ENCODE data around the gene MAB21L4.

Gene MAB21L4

GRCh38 chr2:240875228-240876034 is 20.5 kb downstream of the MAB21L4 start:
- H3K27me3 ChIP-seq (ENCODE audit: control insufficient read depth in 1 of 2, insufficient read depth in 1 of 2, low read length in 2 of 2) = peaks cover 0 to 41% of the 10 kb centered on the region in 2 experiments
- H3K4me1 ChIP-seq (ENCODE audit: control insufficient read depth, insufficient read depth, low read depth, low read length) = peaks cover 3% of the 10 kb centered on the region
- H3K9ac ChIP-seq (ENCODE audit: low read length) = no peak overlapping the region
- no peak overlapping the region for H3K4me3 ChIP-seq (ENCODE audit: insufficient read depth in 1 of 2, low read depth in 1 of 2, low read length in 2 of 2)
- WGBS = 81% methylated on average over 21 of the region's 22 CpGs
- H2BK15ac ChIP-seq (ENCODE audit: low read depth, poor library complexity, severe bottlenecking) = no peak overlapping the region
- H2BK5ac ChIP-seq (ENCODE audit: low read depth, low read length, poor library complexity, severe bottlenecking) = no peak overlapping the region
- H3K36me3 ChIP-seq (ENCODE audit: control insufficient read depth in 1 of 2, insufficient read depth in 2 of 2, low read depth in 1 of 2, low read length in 2 of 2) = no peaks in the 10 kb centered on the region
- no peak overlapping the region for H3K14ac ChIP-seq (ENCODE audit: low read length in 2 of 2)
- H3K79me1 ChIP-seq (replicated peaks; ENCODE audit: low read length, poor library complexity, severe bottlenecking) = no peaks in the 10 kb centered on the region
- H3K9me3 ChIP-seq (ENCODE audit: control insufficient read depth, low read length) = no peaks in the 10 kb centered on the region
- H2BK12ac ChIP-seq (ENCODE audit: low read length in 2 of 2) = no peak overlapping the region
- no peak overlapping the region for H4K91ac ChIP-seq (ENCODE audit: low read length)
- no peak overlapping the region for H4K8ac ChIP-seq (ENCODE audit: low read length)
- H3K23ac ChIP-seq (ENCODE audit: low read length in 2 of 2) = no peak overlapping the region
- no peak overlapping the region for H3K18ac ChIP-seq (ENCODE audit: low read depth in 1 of 2, low read length in 2 of 2)
- no peak overlapping the region for H2AK5ac ChIP-seq (ENCODE audit: low read length, severe bottlenecking)
- no peak for DNase-seq
- no peak overlapping the region for H3K27ac ChIP-seq (ENCODE audit: low read length, poor library complexity, severe bottlenecking)
- H2AFZ ChIP-seq (ENCODE audit: low read depth, low read length) = no peak overlapping the region
- H2BK120ac ChIP-seq (ENCODE audit: low read depth, low read length) = no peak overlapping the region
- no peak overlapping the region for H3K4ac ChIP-seq (ENCODE audit: low read depth in 1 of 2, low read length in 2 of 2)
- H3K4me2 ChIP-seq (ENCODE audit: low read length, poor library complexity, severe bottlenecking) = no peak overlapping the region

GRCh38 chr2:240874715-240875227 is 21.2 kb downstream of the MAB21L4 start:
- H3K23ac ChIP-seq (ENCODE audit: low read length in 2 of 2) = no peak overlapping the region
- no peak overlapping the region for H3K4ac ChIP-seq (ENCODE audit: low read depth in 1 of 2, low read length in 2 of 2)
- H3K4me1 ChIP-seq (ENCODE audit: control insufficient read depth, insufficient read depth, low read depth, low read length) = peaks cover 3% of the 10 kb centered on the region
- H3K9ac ChIP-seq (ENCODE audit: low read length) = no peak overlapping the region
- no peaks in the 10 kb centered on the region for H3K36me3 ChIP-seq (ENCODE audit: control insufficient read depth in 1 of 2, insufficient read depth in 2 of 2, low read depth in 1 of 2, low read length in 2 of 2)
- 85% methylated on average over 9 of the region's 12 CpGs for WGBS
- DNase-seq = no peak
- H2BK5ac ChIP-seq (ENCODE audit: low read depth, low read length, poor library complexity, severe bottlenecking) = no peak overlapping the region
- no peak overlapping the region for H3K4me2 ChIP-seq (ENCODE audit: low read length, poor library complexity, severe bottlenecking)
- H2AFZ ChIP-seq (ENCODE audit: low read depth, low read length) = no peak overlapping the region
- H2BK120ac ChIP-seq (ENCODE audit: low read depth, low read length) = no peak overlapping the region
- H3K14ac ChIP-seq (ENCODE audit: low read length in 2 of 2) = no peak overlapping the region
- no peak overlapping the region for H2AK5ac ChIP-seq (ENCODE audit: low read length, severe bottlenecking)
- H2BK12ac ChIP-seq (ENCODE audit: low read length in 2 of 2) = no peak overlapping the region
- H3K18ac ChIP-seq (ENCODE audit: low read depth in 1 of 2, low read length in 2 of 2) = no peak overlapping the region
- no peak overlapping the region for H3K4me3 ChIP-seq (ENCODE audit: insufficient read depth in 1 of 2, low read depth in 1 of 2, low read length in 2 of 2)
- no peak overlapping the region for H4K8ac ChIP-seq (ENCODE audit: low read length)
- H3K9me3 ChIP-seq (ENCODE audit: control insufficient read depth, low read length) = no peaks in the 10 kb centered on the region
- H3K27ac ChIP-seq (ENCODE audit: low read length, poor library complexity, severe bottlenecking) = no peak overlapping the region
- no peaks in the 10 kb centered on the region for H3K79me1 ChIP-seq (replicated peaks; ENCODE audit: low read length, poor library complexity, severe bottlenecking)
- H3K27me3 ChIP-seq (ENCODE audit: control insufficient read depth in 1 of 2, insufficient read depth in 1 of 2, low read length in 2 of 2) = peaks cover 0 to 47% of the 10 kb centered on the region in 2 experiments
- H4K91ac ChIP-seq (ENCODE audit: low read length) = no peak overlapping the region
- H2BK15ac ChIP-seq (ENCODE audit: low read depth, poor library complexity, severe bottlenecking) = no peak overlapping the region

GRCh38 chr2:240873805-240874714 is 21.9 kb downstream of the MAB21L4 start:
- Histone ChIP-seq H3K27me3 (ENCODE audit: control insufficient read depth in 1 of 2, insufficient read depth in 1 of 2, low read length in 2 of 2) (peaks cover 4 to 51% of the 10 kb centered on the region in 2 experiments), H3K4me3 (ENCODE audit: insufficient read depth in 1 of 2, low read depth in 1 of 2, low read length in 2 of 2) (no peak overlapping the region), H3K4me1 (ENCODE audit: control insufficient read depth, insufficient read depth, low read depth, low read length) (peaks cover 3% of the 10 kb centered on the region), H3K36me3 (ENCODE audit: control insufficient read depth in 1 of 2, insufficient read depth in 2 of 2, low read depth in 1 of 2, low read length in 2 of 2) (no peaks in the 10 kb centered on the region), H3K4ac (ENCODE audit: low read depth in 1 of 2, low read length in 2 of 2) (no peak overlapping the region), H3K4me2 (ENCODE audit: low read length, poor library complexity, severe bottlenecking) (no peak overlapping the region), H4K91ac (ENCODE audit: low read length) (no peak overlapping the region), H3K23ac (ENCODE audit: low read length in 2 of 2) (no peak overlapping the region), H3K79me1 (replicated peaks; ENCODE audit: low read length, poor library complexity, severe bottlenecking) (no peaks in the 10 kb centered on the region), H2AFZ (ENCODE audit: low read depth, low read length) (no peak overlapping the region), H2BK120ac (ENCODE audit: low read depth, low read length) (no peak overlapping the region), H3K9ac (ENCODE audit: low read length) (no peak overlapping the region), H3K14ac (ENCODE audit: low read length in 2 of 2) (no peak overlapping the region), H4K8ac (ENCODE audit: low read length) (no peak overlapping the region), H3K27ac (ENCODE audit: low read length, poor library complexity, severe bottlenecking) (no peak overlapping the region), H2AK5ac (ENCODE audit: low read length, severe bottlenecking) (no peak overlapping the region), H3K18ac (ENCODE audit: low read depth in 1 of 2, low read length in 2 of 2) (no peak overlapping the region), H2BK15ac (ENCODE audit: low read depth, poor library complexity, severe bottlenecking) (no peak overlapping the region), H3K9me3 (ENCODE audit: control insufficient read depth, low read length) (no peaks in the 10 kb centered on the region), H2BK12ac (ENCODE audit: low read length in 2 of 2) (no peak overlapping the region), H2BK5ac (ENCODE audit: low read depth, low read length, poor library complexity, severe bottlenecking) (no peak overlapping the region)
- 71% methylated on average over 33 of the region's 33 CpGs for WGBS
- no peak for DNase-seq
